Measurements from ENCODE around the gene ERGIC2. TPM values are rescaled to one million over a fixed set of nuclear protein-coding genes. Genes with fewer than 3 reads are reported as not detected.

Gene ERGIC2
- total and polyA plus RNA-seq, 2 of the 13 experiments (the other 11 are each of a cell fraction or from before 2014, with no cell fraction given) = 32.6 to 73.5 TPM

- TF ChIP-seq FOXK1 (CRISPR knock-in tag; IDR thresholded peaks at IDR 0.05; ENCODE audit: borderline replicate concordance, low read depth) (peak; percentile 67; the same call in 1 of the 2 replicates), RFX3 (CRISPR knock-in tag; IDR thresholded peaks at IDR 0.05) (no peak), BRD4 (CRISPR knock-in tag; IDR thresholded peaks at IDR 0.05) (no peak), ZIK1 (CRISPR knock-in tag; IDR thresholded peaks at IDR 0.05; ENCODE audit: borderline replicate concordance, low read depth) (no peak), TOE1 (CRISPR knock-in tag; IDR thresholded peaks at IDR 0.05) (0 out of 2 replicates have a peak, but pooled peaks have one; percentile 44), ZBTB25 (CRISPR knock-in tag; IDR thresholded peaks at IDR 0.05) (peak; percentile 43; the same call in 1 of the 2 replicates), ZNF709 (CRISPR knock-in tag; IDR thresholded peaks at IDR 0.05) (no peak; the same call in 1 of the 2 replicates), PITX1 (CRISPR knock-in tag; IDR thresholded peaks at IDR 0.05) (no peak), PRPF4 (IDR thresholded peaks at IDR 0.05; ENCODE audit: low read depth, low read length, poor library complexity, severe bottlenecking) (no peak), ZNF569 (CRISPR knock-in tag; IDR thresholded peaks at IDR 0.05; ENCODE audit: borderline replicate concordance) (0 out of 2 replicates have a peak, but pooled peaks have one; percentile 52), ZNF383 (CRISPR knock-in tag; IDR thresholded peaks at IDR 0.05; ENCODE audit: borderline replicate concordance) (0 out of 2 replicates have a peak, but pooled peaks have one; percentile 42), HOMEZ (CRISPR knock-in tag; IDR thresholded peaks at IDR 0.05; ENCODE audit: low read depth) (peak; percentile 90; the same call in 1 of the 2 replicates), CBX5 (CRISPR knock-in tag; IDR thresholded peaks at IDR 0.05; ENCODE audit: borderline replicate concordance) (0 out of 2 replicates have a peak, but pooled peaks have one; percentile 2), ERF (CRISPR knock-in tag; IDR thresholded peaks at IDR 0.05) (no peak), ZBTB21 (CRISPR knock-in tag; IDR thresholded peaks at IDR 0.05) (peak; percentile 79), ZNF770 (CRISPR knock-in tag; IDR thresholded peaks at IDR 0.05) (0 out of 2 replicates have a peak, but pooled peaks have one; percentile 15)
Measured at GRCh38 chr12:29380536-29381523, at the start of gene ERGIC2 (continued).

All from HepG2 (cell line).